ENCODE results near the gene PCNA. TPM values are rescaled to one million over a fixed set of nuclear protein-coding genes. Genes with fewer than 3 reads are reported as not detected.

Gene PCNA
- total and polyA plus RNA-seq, 9 of the 15 experiments (the other 6 are each of a cell fraction or from before 2014, with no cell fraction given): 213 to 390 (median 291) TPM

GRCh38 chr20:5088688-5089087, 31.1 kb downstream of the PCNA start:
- no peaks in the 10 kb centered on the region for H4K20me1 ChIP-seq (replicated peaks; ENCODE audit: control insufficient read depth, insufficient read depth, low read length)
- WGBS (ENCODE audit: insufficient coverage, low coverage, missing lambda C conversion rate): 79% methylated on average over 3 of the region's 3 CpGs

GRCh38 chr20:5085380-5085779, 34.4 kb downstream of the PCNA start:
- CTCF ChIA-PET (ENCODE audit: low intra/inter-chr PET ratio): no interaction called here
- Histone ChIP-seq H4K20me1 (replicated peaks; ENCODE audit: control insufficient read depth, insufficient read depth, low read length) (no peaks in the 10 kb centered on the region), H3K4me2 (ENCODE audit: insufficient read depth, low read length) (no peak overlapping the region), H3K4me1 (replicated peaks in 1 of 2; ENCODE audit: control insufficient read depth in 2 of 2, insufficient read depth in 2 of 2, low read length in 2 of 2) (peaks cover 4 to 5% of the 10 kb centered on the region in 2 experiments; a peak in 3 of 5 replicates), H3K9me3 (replicated peaks; ENCODE audit: control insufficient read depth, insufficient read depth, low read depth, low read length) (no peaks in the 10 kb centered on the region), H3K36me3 (ENCODE audit: control insufficient read depth, insufficient read depth, low read length) (no peaks in the 10 kb centered on the region), H3K79me2 (ENCODE audit: control insufficient read depth, insufficient read depth, low read length) (no peaks in the 10 kb centered on the region), H3K9me1 (ENCODE audit: control insufficient read depth, insufficient read depth, low read length) (no peaks in the 10 kb centered on the region), H3K9ac (ENCODE audit: insufficient read depth in 1 of 2, low read depth in 2 of 2, low read length in 2 of 2) (no peak overlapping the region), H3K4me3 (no peak overlapping the region), H3K27ac (ENCODE audit: extremely low read depth, low read depth, low read length) (no peak overlapping the region), H3K27me3 (ENCODE audit: control insufficient read depth in 2 of 2, insufficient read depth in 2 of 2, low read length in 2 of 2) (no peaks in the 10 kb centered on the region), H2AFZ (ENCODE audit: low read depth, low read length) (no peak overlapping the region)
- TF ChIP-seq MGA (IDR thresholded peaks at IDR 0.05) (no peak), TCF15 (CRISPR knock-in tag; IDR thresholded peaks at IDR 0.05) (no peak), BRD9 (IDR thresholded peaks at IDR 0.05; ENCODE audit: low read depth, partially characterized antibody) (no peak)
- no peak for ATAC-seq
- no peak for DNase-seq (ENCODE audit: extremely low read depth in 1 of 4, low spot score in 3 of 4)
- intact Hi-C loops (cut with micrococcal nuclease) (no loop called here), in situ Hi-C loops (cut with MboI) (no loop called here)
- 75% methylated on average over 2 of the region's 4 CpGs for WGBS (ENCODE audit: insufficient coverage, low coverage, missing lambda C conversion rate)
- POLR2A ChIA-PET: interaction anchor here (0.6 kb wide), 1 partner anchor 17 kb away, joined by 4 read pairs; no protein-coding TSS in a partner anchor
- no peak for FAIRE-seq
- BruUV-seq (replicated peaks): no TSS peak

More at GRCh38 chr20:5088688-5089087, 31.1 kb downstream of the PCNA start:
- H3K9me1 ChIP-seq (ENCODE audit: control insufficient read depth, insufficient read depth, low read length): no peaks in the 10 kb centered on the region
- H3K27me3 ChIP-seq (ENCODE audit: control insufficient read depth in 2 of 2, insufficient read depth in 2 of 2, low read length in 2 of 2): no peaks in the 10 kb centered on the region
- BruUV-seq (replicated peaks): no TSS peak
- ATAC-seq: no peak
- H3K4me3 ChIP-seq: no peak overlapping the region
- intact Hi-C loops (cut with micrococcal nuclease): no loop called here
- TF ChIP-seq HEY1 (CRISPR knock-in tag; IDR thresholded peaks at IDR 0.05; ENCODE audit: borderline replicate concordance): no peak
- ChIA-PET CTCF (ENCODE audit: low intra/inter-chr PET ratio) (no interaction called here), POLR2A (interaction anchor here (0.6 to 0.7 kb wide), 2 partner anchors 68 to 179 kb away, joined by 3 read pairs; no protein-coding TSS in a partner anchor)
- H3K4me1 ChIP-seq (replicated peaks in 1 of 2; ENCODE audit: control insufficient read depth in 2 of 2, insufficient read depth in 2 of 2, low read length in 2 of 2): no peaks in the 10 kb centered on the region
- no peak overlapping the region for H2AFZ ChIP-seq (ENCODE audit: low read depth, low read length)
- no peak overlapping the region for H3K4me2 ChIP-seq (ENCODE audit: insufficient read depth, low read length)
- H3K27ac ChIP-seq (ENCODE audit: extremely low read depth, low read depth, low read length): no peak overlapping the region
- no peak overlapping the region for H3K9ac ChIP-seq (ENCODE audit: insufficient read depth in 1 of 2, low read depth in 2 of 2, low read length in 2 of 2)
- peaks cover 5% of the 10 kb centered on the region; the same call in 2 of the 3 replicates for H3K36me3 ChIP-seq (ENCODE audit: control insufficient read depth, insufficient read depth, low read length)
- no peaks in the 10 kb centered on the region for H3K9me3 ChIP-seq (replicated peaks; ENCODE audit: control insufficient read depth, insufficient read depth, low read depth, low read length)
- no peak for FAIRE-seq
- no peaks in the 10 kb centered on the region for H3K79me2 ChIP-seq (ENCODE audit: control insufficient read depth, insufficient read depth, low read length)
- DNase-seq (ENCODE audit: extremely low read depth in 1 of 4, low spot score in 3 of 4): no peak
- in situ Hi-C loops (cut with MboI): no loop called here

Measured in K562 (cell line).